ENCODE data around the gene RNF224.
"Not testable (repeated sequence)": the region's sequence is repeated elsewhere in the genome, so short reads cannot be mapped to it uniquely, and the experiment has no call there.

The RNF224 gene

GRCh38 chr9:137240841-137241489 lies 13.7 kb downstream of the RNF224 start, which contains the start of gene TUBB4B:
Gene TUBB4B (plus strand): TSS chr9:137241287. CDS start chr9:137241361, 74 bp downstream.
- peak; percentile 86 for DNase-seq

- DNase-seq: peak; percentile 53
Measured at GRCh38 chr9:137241490-137242268, 14.4 kb downstream of the RNF224 start.

- DNase-seq: no peak
Measured at GRCh38 chr9:137242269-137243203, 15.2 kb downstream of the RNF224 start.

GRCh38 chr9:137243266-137243625 lies 15.9 kb downstream of the RNF224 start:
- not testable (repeated sequence) for DNase-seq

- no peak for DNase-seq
Measured at GRCh38 chr9:137243626-137244485, 16.6 kb downstream of the RNF224 start.

- DNase-seq: peak; percentile 30
Measured at GRCh38 chr9:137244486-137245449, 17.5 kb downstream of the RNF224 start.

GRCh38 chr9:137245450-137246421 lies 18.4 kb downstream of the RNF224 start:
- DNase-seq: no peak

GRCh38 chr9:137247135-137247915 lies 20.0 kb downstream of the RNF224 start:
- peak; percentile 10 for DNase-seq

GRCh38 chr9:137247916-137248175 lies 20.5 kb downstream of the RNF224 start:
- no peak for DNase-seq

- DNase-seq: no peak
Measured at GRCh38 chr9:137250329-137251193, 23.3 kb downstream of the RNF224 start.

GRCh38 chr9:137251194-137251461 lies 23.8 kb downstream of the RNF224 start, which contains the start of gene STPG3:
Gene STPG3 (plus strand): TSS chr9:137251286. CDS start chr9:137251287, 1 bp downstream.
- no peak for DNase-seq

- no peak for DNase-seq
Measured at GRCh38 chr9:137251490-137252268, 24.4 kb downstream of the RNF224 start.

GRCh38 chr9:137252555-137253506 lies 25.5 kb downstream of the RNF224 start:
- DNase-seq: peak; percentile 21

GRCh38 chr9:137253717-137254623 lies 26.7 kb downstream of the RNF224 start:
- DNase-seq: peak; percentile 60
